HepG2 (cell line): ENCODE results near the gene PRPF18. TPM values are rescaled to one million over a fixed set of nuclear protein-coding genes. Genes with fewer than 3 reads are reported as not detected.

Experiments used
- ATAC-seq: fragments of 200-7000 bp; cut with Tn5 transposase; 3 replicates; pipeline ENCODE4 v1.9.1; 2020; ENCODE audit warnings: mild to moderate bottlenecking, moderate library complexity
- BruUV-seq: library from RNA; stranded (reverse); fragments of 400-500 nt; replicated peaks from 2 replicates; lab custom pipeline; 2021; lab: Mats Ljungman, UMichigan
- CTCF ChIA-PET: fragments of 300-600 bp; formaldehyde crosslinking; extraction: SDS; loops from one replicate; lab custom pipeline; 2021; ENCODE audit warnings: low total read pairs, inconsistent platforms, low intra/inter-chr PET ratio; lab: Yijun Ruan, JAX
- POLR2A ChIA-PET: fragments of 350-600 bp; sonication (Branson Sonifier 250); formaldehyde crosslinking; loops from one replicate; lab custom pipeline; 2020; ENCODE audit warnings: antibody characterized with exemption, inconsistent platforms; lab: Yijun Ruan, JAX
- DNase-seq: peaks from one replicate; pipeline ENCODE4 v3.0.0-alpha.2; 2015; ENCODE audit warnings: low spot score
- FAIRE-seq: peaks from 3 replicates; lab custom pipeline; 2011; peaks lifted over from hg19 to GRCh38; lab: Jason Lieb, UNC
- H2AFZ ChIP-seq: one replicate; pipeline ENCODE4 v1.6.1; 2011; ENCODE audit warnings: low read length, inconsistent platforms
- H3K27ac ChIP-seq: fragments of 300-600 bp; 3 replicates; pipeline ENCODE4 v1.8.0; 2011; ENCODE audit warnings: mixed run types, mild to moderate bottlenecking, mixed read lengths, low read length, inconsistent platforms; ENCODE audit not compliant: insufficient read depth; ENCODE audit errors: extremely low read length
- H3K27me3 ChIP-seq, 2 experiments: fragments of 200-600 bp in 1 of 2; 2 replicates in 1 of 2; 3 replicates in 1 of 2; pipeline versions ENCODE4 v1.6.0 to v1.8.0; 2011; ENCODE audit warnings: low read length in 2 of 2, mild to moderate bottlenecking in 2 of 2, moderate library complexity in 2 of 2, inconsistent platforms in 1 of 2; ENCODE audit not compliant: insufficient read depth in 2 of 2, control insufficient read depth in 1 of 2
- H3K36me3 ChIP-seq, 2 experiments: fragments of 200-600 bp in 1 of 2; replicated peaks in 1 of 2; 2 replicates in 1 of 2; 3 replicates in 1 of 2; pipeline versions ENCODE4 v1.5.1 to v1.8.0; 2011; ENCODE audit warnings: low read length in 2 of 2, inconsistent platforms in 1 of 2; ENCODE audit not compliant: insufficient read depth in 2 of 2, control insufficient read depth in 1 of 2
- H3K4me1 ChIP-seq: 2 replicates; pipeline ENCODE4 v1.5.1; 2012; ENCODE audit warnings: low read length, inconsistent platforms; ENCODE audit not compliant: insufficient read depth
- H3K4me2 ChIP-seq: 2 replicates; pipeline ENCODE4 v1.6.0; 2011; ENCODE audit warnings: low read depth, low read length, inconsistent platforms
- H3K4me3 ChIP-seq, 3 experiments: fragments of 200-600 bp in 1 of 3; sonication (generic), shearing (Covaris generic) in 1 of 3; replicated peaks in 1 of 3; 2 replicates each; pipeline ENCODE4 v1.5.1; 2011 to 2016; ENCODE audit warnings: low read length in 3 of 3, inconsistent platforms in 2 of 3, low read depth in 2 of 3, mild to moderate bottlenecking in 2 of 3, control low read depth in 1 of 3, mixed read lengths in 1 of 3; ENCODE audit not compliant: insufficient read depth in 1 of 3
- H3K79me2 ChIP-seq: one replicate; pipeline ENCODE4 v1.6.1; 2011; ENCODE audit warnings: low read length, inconsistent platforms; ENCODE audit not compliant: insufficient read depth
- H3K9ac ChIP-seq: 2 replicates; pipeline ENCODE4 v1.6.0; 2011; ENCODE audit warnings: mild to moderate bottlenecking, low read depth, low read length, inconsistent platforms; ENCODE audit not compliant: insufficient read depth
- H3K9me3 ChIP-seq: 2 replicates; pipeline ENCODE4 v1.5.1; 2012; ENCODE audit warnings: mild to moderate bottlenecking, low read length
- H4K20me1 ChIP-seq: 2 replicates; pipeline ENCODE4 v1.6.0; 2011; ENCODE audit warnings: inconsistent platforms, mild to moderate bottlenecking, low read length, moderate library complexity; ENCODE audit not compliant: insufficient read depth
- AGO2 ChIP-seq: fragments of 200-400 bp; formaldehyde crosslinking; optimal IDR thresholded peaks from 2 replicates; pipeline ENCODE3; 2017; ENCODE audit warnings: mild to moderate bottlenecking, low read depth, low read length, moderate library complexity
- GLI4 ChIP-seq: sonication (generic); formaldehyde crosslinking; IDR thresholded peaks from 2 replicates; pipeline ENCODE4 v1.5.1; 2020; ENCODE audit warnings: missing genetic modification reagents, mild to moderate bottlenecking, moderate library complexity, borderline replicate concordance
- HOXD1 ChIP-seq: sonication (generic); formaldehyde crosslinking; IDR thresholded peaks from 2 replicates; pipeline ENCODE4 v1.5.0; 2020; ENCODE audit warnings: missing genetic modification reagents
- NFKB2 ChIP-seq: sonication (generic); formaldehyde crosslinking; IDR thresholded peaks from 2 replicates; pipeline ENCODE4 v1.4.0; 2020; ENCODE audit warnings: missing genetic modification reagents, borderline replicate concordance
- PHF20 ChIP-seq: sonication (generic); formaldehyde crosslinking; IDR thresholded peaks from 2 replicates; pipeline ENCODE4 v1.5.0; 2020; ENCODE audit warnings: mild to moderate bottlenecking, missing genetic modification reagents
- PRMT3 ChIP-seq: sonication (generic); formaldehyde crosslinking; IDR thresholded peaks from 2 replicates; pipeline ENCODE4 v1.8.1; 2022; ENCODE audit warnings: low read depth, mild to moderate bottlenecking, moderate library complexity, missing genetic modification reagents, borderline replicate concordance
- SMARCC2 ChIP-seq: fragments of 450-650 bp; IDR thresholded peaks from 2 replicates; pipeline ENCODE4 v1.6.1; 2017; ENCODE audit warnings: antibody characterized with exemption, mild to moderate bottlenecking
- SRF ChIP-seq: IDR thresholded peaks from 2 replicates; pipeline ENCODE4 v1.6.1; 2011; ENCODE audit warnings: mild to moderate bottlenecking, low read depth, low read length, moderate library complexity
- SYNCRIP ChIP-seq: fragments of 200-400 bp; formaldehyde crosslinking; IDR thresholded peaks from 2 replicates; pipeline ENCODE4 v1.6.1; 2018; ENCODE audit warnings: mild to moderate bottlenecking, low read depth, low read length; ENCODE audit not compliant: insufficient read depth
- ZFP36L2 ChIP-seq: sonication (generic); formaldehyde crosslinking; IDR thresholded peaks from 2 replicates; pipeline ENCODE4 v1.4.0; 2020; ENCODE audit warnings: missing genetic modification reagents
- ZNF235 ChIP-seq: sonication (generic); formaldehyde crosslinking; IDR thresholded peaks from 2 replicates; pipeline ENCODE4 v1.8.1; 2023; ENCODE audit warnings: mild to moderate bottlenecking, missing genetic modification reagents, borderline replicate concordance
- ZNF629 ChIP-seq: sonication (generic); formaldehyde crosslinking; conservative IDR thresholded peaks from 2 replicates; pipeline ENCODE4 v1.5.0; 2020; ENCODE audit warnings: missing genetic modification reagents
- WGBS: methylation state at CpG from one replicate; pipeline ENCODE4 v1.1.6; 2017; ENCODE audit warnings: low lambda C conversion rate; 5-methylcytosine and 5-hydroxymethylcytosine counted together
- in situ Hi-C: cut with HindIII; loops from 2 replicates; pipeline ENCODE4 v1.10.0; 2017; ENCODE audit warnings: low pct_unique_long_range_greater_than_20kb; ENCODE audit not compliant: extremely low pct_ligation_motif_present
- intact Hi-C: fragments of 100-400 bp; cut with micrococcal nuclease; formaldehyde crosslinking; loops from one replicate; pipeline ENCODE4 v1.10.0; 2022; ENCODE audit not compliant: unreplicated experiment
- polyA plus RNA-seq, 8 experiments: library from polyadenylated mRNA; depleted of rRNA in 3 of 8; stranded (reverse) in 7 of 8; unstranded in 1 of 8; fragments of >200 nt; fragmentation: Illumina TruSeq in 4 of 8; extraction: Trizol in 4 of 8; gene quantifications; 2 replicates each; pipeline versions ENCODE4 v1.2.1 to v1.2.3, GENCODE V29; 2011 to 2016; ENCODE audit warnings: low read depth in 4 of 8, missing spikeins in 1 of 8, mixed read lengths in 1 of 8; ENCODE audit not compliant: insufficient read depth in 1 of 8
- total RNA-seq, 5 experiments: library from RNA; depleted of rRNA; stranded (reverse); fragments of >200 nt; fragmentation: Illumina TruSeq; extraction: Trizol; gene quantifications; 2 replicates each; pipeline ENCODE4 v1.2.3, GENCODE V29; 2016; ENCODE audit warnings: low read depth in 1 of 5
- TF ChIP-seq, protein P1 (sequence below): IDR thresholded peaks from 2 replicates; pipeline ENCODE4 v1.6.1; 2016
- TF ChIP-seq, protein P2 (sequence below): sonication (generic); formaldehyde crosslinking; IDR thresholded peaks from 2 replicates; pipeline ENCODE4 v1.8.0; 2022; ENCODE audit warnings: missing genetic modification reagents, low read depth, mild to moderate bottlenecking, borderline replicate concordance
- TF ChIP-seq, protein P3 (sequence below): sonication (generic); formaldehyde crosslinking; IDR thresholded peaks from 2 replicates; pipeline ENCODE4 v1.4.0; 2020; ENCODE audit warnings: missing genetic modification reagents
- TF ChIP-seq, protein P4 (sequence below): sonication (generic); formaldehyde crosslinking; IDR thresholded peaks from 2 replicates; pipeline ENCODE4 v1.5.0; 2020; ENCODE audit warnings: missing genetic modification reagents, mild to moderate bottlenecking, borderline replicate concordance
- TF ChIP-seq, protein P5 (sequence below): sonication (generic); formaldehyde crosslinking; IDR thresholded peaks from 2 replicates; pipeline ENCODE4 v1.5.1; 2020; ENCODE audit warnings: mild to moderate bottlenecking, missing genetic modification reagents, borderline replicate concordance

The PRPF18 gene
- total and polyA plus RNA-seq, 2 of the 13 experiments (the other 11 are each of a cell fraction or from before 2014, with no cell fraction given), result 6.1 to 17.2 TPM

DNA sequence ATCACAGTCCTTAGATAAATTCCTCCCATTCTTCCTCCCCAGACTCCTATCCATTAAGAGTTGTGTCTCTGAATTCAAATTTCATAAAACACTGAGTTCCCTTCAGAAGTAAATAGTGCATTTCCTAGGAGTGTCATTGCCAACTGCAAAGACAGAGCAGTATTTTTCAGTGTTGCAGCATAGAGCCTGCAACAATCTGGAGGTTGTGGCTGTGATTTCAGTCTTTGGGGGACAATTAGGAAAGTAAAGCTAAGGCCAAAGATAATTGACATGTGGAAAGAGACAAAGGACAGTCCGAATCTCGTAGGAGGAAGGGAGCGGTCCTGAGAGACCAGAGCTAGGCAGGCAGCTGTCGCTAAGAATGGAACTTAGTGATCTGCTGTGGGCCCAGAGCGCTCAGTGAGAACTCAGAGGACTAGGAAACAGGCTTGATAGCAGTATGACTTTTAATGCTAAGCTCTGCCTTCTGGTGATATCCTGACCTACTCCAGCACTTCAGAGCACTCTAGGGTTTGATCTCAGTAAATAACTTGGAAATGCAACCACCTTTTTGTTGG lies 46.2 kb downstream of the PRPF18 start:
- Histone ChIP-seq H3K9me3 (no peaks in the 10 kb centered on the region), H3K27me3 (no peaks in the 10 kb centered on the region), H3K4me2 (no peak overlapping the region), H3K27ac (no peak overlapping the region), H4K20me1 (no peaks in the 10 kb centered on the region), H3K79me2 (no peaks in the 10 kb centered on the region), H3K4me3 (no peak overlapping the region), H3K36me3 (peaks cover 5% of the 10 kb centered on the region in 2 experiments; a peak in 4 of 5 replicates), H2AFZ (no peak overlapping the region), H3K4me1 (no peaks in the 10 kb centered on the region), H3K9ac (no peak overlapping the region)
- intact Hi-C loops (no loop called here), in situ Hi-C loops (no loop called here)
- FAIRE-seq, result no peak
- no TSS peak for BruUV-seq
- no peak for ATAC-seq
- POLR2A ChIA-PET, result no interaction called here
- WGBS, result 93% methylated on average over 5 of the region's 5 CpGs
- no peak for DNase-seq
- CTCF ChIA-PET, result no interaction called here
- TF ChIP-seq ZNF629 (CRISPR knock-in tag), result no peak
- no peak for TF ChIP-seq PHF20 (CRISPR knock-in tag)
- TF ChIP-seq, protein P1, sequence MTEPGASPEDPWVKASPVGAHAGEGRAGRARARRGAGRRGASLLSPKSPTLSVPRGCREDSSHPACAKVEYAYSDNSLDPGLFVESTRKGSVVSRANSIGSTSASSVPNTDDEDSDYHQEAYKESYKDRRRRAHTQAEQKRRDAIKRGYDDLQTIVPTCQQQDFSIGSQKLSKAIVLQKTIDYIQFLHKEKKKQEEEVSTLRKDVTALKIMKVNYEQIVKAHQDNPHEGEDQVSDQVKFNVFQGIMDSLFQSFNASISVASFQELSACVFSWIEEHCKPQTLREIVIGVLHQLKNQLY (CRISPR knock-in tag), result no peak
- no peak for TF ChIP-seq GLI4 (CRISPR knock-in tag)
- no peak for TF ChIP-seq PRMT3 (CRISPR knock-in tag)
- TF ChIP-seq ZFP36L2 (CRISPR knock-in tag), result no peak
- TF ChIP-seq, protein P2, sequence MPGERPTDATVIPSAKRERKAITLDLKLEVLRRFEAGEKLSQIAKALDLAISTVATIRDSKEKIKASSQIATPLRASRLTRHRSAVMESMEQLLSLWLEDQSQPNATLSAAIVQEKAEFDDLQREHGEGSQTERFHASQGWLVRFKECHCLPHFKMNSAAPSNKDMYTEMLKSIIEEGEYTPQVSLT (CRISPR knock-in tag), result no peak
- TF ChIP-seq, protein P3, sequence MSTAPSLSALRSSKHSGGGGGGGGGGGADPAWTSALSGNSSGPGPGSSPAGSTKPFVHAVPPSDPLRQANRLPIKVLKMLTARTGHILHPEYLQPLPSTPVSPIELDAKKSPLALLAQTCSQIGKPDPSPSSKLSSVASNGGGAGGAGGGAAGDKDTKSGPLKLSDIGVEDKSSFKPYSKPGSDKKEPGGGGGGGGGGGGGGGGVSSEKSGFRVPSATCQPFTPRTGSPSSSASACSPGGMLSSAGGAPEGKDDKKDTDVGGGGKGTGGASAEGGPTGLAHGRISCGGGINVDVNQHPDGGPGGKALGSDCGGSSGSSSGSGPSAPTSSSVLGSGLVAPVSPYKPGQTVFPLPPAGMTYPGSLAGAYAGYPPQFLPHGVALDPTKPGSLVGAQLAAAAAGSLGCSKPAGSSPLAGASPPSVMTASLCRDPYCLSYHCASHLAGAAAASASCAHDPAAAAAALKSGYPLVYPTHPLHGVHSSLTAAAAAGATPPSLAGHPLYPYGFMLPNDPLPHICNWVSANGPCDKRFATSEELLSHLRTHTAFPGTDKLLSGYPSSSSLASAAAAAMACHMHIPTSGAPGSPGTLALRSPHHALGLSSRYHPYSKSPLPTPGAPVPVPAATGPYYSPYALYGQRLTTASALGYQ, result no peak
- TF ChIP-seq HOXD1 (CRISPR knock-in tag), result no peak
- no peak for TF ChIP-seq SYNCRIP
- TF ChIP-seq ZNF235 (CRISPR knock-in tag), result no peak
- TF ChIP-seq SMARCC2, result no peak
- TF ChIP-seq SRF, result no peak
- no peak for TF ChIP-seq AGO2
- TF ChIP-seq, protein P4, sequence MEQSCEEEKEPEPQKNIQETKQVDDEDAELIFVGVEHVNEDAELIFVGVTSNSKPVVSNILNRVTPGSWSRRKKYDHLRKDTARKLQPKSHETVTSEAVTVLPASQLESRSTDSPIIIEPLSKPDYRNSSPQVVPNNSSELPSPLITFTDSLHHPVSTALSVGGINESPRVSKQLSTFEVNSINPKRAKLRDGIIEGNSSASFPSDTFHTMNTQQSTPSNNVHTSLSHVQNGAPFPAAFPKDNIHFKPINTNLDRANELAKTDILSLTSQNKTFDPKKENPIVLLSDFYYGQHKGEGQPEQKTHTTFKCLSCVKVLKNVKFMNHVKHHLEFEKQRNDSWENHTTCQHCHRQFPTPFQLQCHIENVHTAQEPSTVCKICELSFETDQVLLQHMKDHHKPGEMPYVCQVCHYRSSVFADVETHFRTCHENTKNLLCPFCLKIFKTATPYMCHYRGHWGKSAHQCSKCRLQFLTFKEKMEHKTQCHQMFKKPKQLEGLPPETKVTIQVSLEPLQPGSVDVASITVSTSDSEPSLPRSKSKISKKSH (CRISPR knock-in tag), result no peak
- TF ChIP-seq, protein P5, sequence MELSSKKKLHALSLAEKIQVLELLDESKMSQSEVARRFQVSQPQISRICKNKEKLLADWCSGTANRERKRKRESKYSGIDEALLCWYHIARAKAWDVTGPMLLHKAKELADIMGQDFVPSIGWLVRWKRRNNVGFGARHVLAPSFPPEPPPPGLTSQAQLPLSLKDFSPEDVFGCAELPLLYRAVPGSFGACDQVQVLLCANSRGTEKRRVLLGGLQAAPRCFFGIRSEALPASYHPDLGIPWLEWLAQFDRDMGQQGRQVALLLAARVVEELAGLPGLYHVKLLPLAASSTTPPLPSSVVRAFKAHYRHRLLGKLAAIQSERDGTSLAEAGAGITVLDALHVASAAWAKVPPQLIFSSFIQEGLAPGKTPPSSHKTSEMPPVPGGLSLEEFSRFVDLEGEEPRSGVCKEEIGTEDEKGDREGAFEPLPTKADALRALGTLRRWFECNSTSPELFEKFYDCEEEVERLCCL, result no peak
- TF ChIP-seq NFKB2 (CRISPR knock-in tag), result no peak
